ENCODE data around the gene FRMD4A.
"Not testable (repeated sequence)": the region's sequence is repeated elsewhere in the genome, so short reads cannot be mapped to it uniquely, and the experiment has no call there.

FRMD4A gene

DNA sequence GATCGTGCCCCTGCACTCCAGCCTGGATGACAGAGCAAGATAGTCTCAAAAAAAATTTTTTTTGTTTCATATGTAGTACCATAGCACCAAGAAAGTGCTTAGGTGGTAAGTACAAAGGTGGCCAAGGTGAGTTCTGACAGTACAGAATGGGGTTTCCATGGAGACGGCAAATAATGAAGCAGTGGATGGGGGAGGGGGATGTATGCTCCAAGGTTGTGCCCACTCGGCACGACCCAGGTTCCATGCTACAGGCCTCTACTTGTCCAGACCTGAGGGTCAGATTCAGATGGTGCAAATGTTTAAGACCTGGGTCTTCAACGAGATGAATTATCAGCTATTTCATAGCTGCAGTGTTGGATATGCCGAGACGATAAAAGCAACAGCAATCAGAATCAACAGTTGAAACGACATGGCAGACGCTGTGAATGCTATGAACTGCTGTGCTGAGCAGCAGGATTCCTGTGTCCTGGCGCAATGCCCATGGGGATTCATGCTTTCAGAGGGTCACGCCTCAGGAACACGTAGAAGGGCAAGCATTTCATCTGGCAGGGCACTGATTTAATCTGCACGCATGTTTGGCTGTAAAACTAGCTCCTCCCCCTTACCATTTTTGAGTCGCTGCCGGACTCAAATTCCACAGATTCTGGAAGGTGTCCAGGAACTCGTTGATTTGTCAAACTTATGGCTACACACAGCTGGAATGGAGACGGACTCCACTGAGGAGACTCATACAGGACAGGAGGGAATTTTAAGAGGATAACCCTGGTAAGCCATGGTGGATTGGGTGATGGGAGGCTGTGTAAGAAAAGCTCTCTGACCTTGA lies 256.5 kb downstream of the FRMD4A start:
- no peaks in the 10 kb centered on the region for H3K36me3 ChIP-seq (ENCODE audit: control insufficient read depth, insufficient read depth, low read length)
- no peaks in the 10 kb centered on the region for H3K27me3 ChIP-seq (replicated peaks; ENCODE audit: control insufficient read depth, insufficient read depth, low read length, poor library complexity, severe bottlenecking)
- no peak overlapping the region for H3K4me3 ChIP-seq (ENCODE audit: insufficient read depth, low read depth, low read length, poor library complexity, severe bottlenecking)
- H3K27ac ChIP-seq (ENCODE audit: insufficient read depth, low read length, poor library complexity, severe bottlenecking) = no peak overlapping the region
- H3K4me1 ChIP-seq (ENCODE audit: control insufficient read depth, insufficient read depth, low read length, poor library complexity, severe bottlenecking) = no peaks in the 10 kb centered on the region
- peaks cover 3% of the 10 kb centered on the region for H3K9me3 ChIP-seq (ENCODE audit: control insufficient read depth, low read length)
- DNase-seq = no peak

DNA sequence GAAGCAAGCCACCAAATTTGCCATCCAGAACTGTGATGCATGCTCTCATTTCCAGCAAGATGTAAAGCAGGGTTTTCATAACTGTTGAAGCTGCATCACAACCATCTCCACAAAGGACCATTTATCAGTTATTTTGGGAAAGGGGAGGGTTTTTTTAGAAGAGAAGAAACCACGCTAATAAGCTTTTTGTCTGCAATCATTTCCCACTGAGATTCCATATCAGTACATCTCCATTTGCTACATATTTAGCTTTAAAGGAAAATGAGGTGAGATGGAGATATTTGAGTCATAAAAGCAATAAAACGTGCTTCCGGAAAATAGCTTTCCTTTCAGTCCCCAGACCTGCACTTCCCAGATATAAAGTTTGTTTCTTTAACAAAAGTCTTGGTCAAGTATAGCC lies 258.2 kb downstream of the FRMD4A start:
- no peak for DNase-seq
- no peak overlapping the region for H3K4me3 ChIP-seq (ENCODE audit: insufficient read depth, low read depth, low read length, poor library complexity, severe bottlenecking)
- H3K27ac ChIP-seq (ENCODE audit: insufficient read depth, low read length, poor library complexity, severe bottlenecking) = no peak overlapping the region
- H3K36me3 ChIP-seq (ENCODE audit: control insufficient read depth, insufficient read depth, low read length) = no peaks in the 10 kb centered on the region
- no peaks in the 10 kb centered on the region for H3K27me3 ChIP-seq (replicated peaks; ENCODE audit: control insufficient read depth, insufficient read depth, low read length, poor library complexity, severe bottlenecking)
- no peaks in the 10 kb centered on the region for H3K4me1 ChIP-seq (ENCODE audit: control insufficient read depth, insufficient read depth, low read length, poor library complexity, severe bottlenecking)
- H3K9me3 ChIP-seq (ENCODE audit: control insufficient read depth, low read length) = no peaks in the 10 kb centered on the region

DNA sequence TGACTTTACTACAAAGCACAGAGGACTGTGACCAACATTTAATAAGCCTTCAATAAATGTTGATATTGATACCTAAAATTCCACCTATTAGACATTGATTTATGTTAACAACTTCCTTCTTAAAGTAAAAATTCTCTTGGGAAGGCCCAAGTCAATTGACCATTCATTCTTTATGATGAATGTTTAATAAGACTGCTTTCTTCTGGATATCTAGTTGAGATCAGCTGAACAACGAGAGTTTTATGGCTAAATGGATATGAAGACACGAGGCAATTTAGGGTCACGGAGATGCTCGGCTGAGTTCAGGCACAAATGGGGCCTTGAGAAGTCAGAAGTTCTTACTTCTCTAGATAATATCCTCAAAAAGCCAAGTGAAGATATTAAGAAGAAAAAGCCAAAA lies 258.8 kb downstream of the FRMD4A start:
- no peak overlapping the region for H3K4me3 ChIP-seq (ENCODE audit: insufficient read depth, low read depth, low read length, poor library complexity, severe bottlenecking)
- no peaks in the 10 kb centered on the region for H3K27me3 ChIP-seq (replicated peaks; ENCODE audit: control insufficient read depth, insufficient read depth, low read length, poor library complexity, severe bottlenecking)
- H3K9me3 ChIP-seq (ENCODE audit: control insufficient read depth, low read length) = no peaks in the 10 kb centered on the region
- no peaks in the 10 kb centered on the region for H3K4me1 ChIP-seq (ENCODE audit: control insufficient read depth, insufficient read depth, low read length, poor library complexity, severe bottlenecking)
- no peaks in the 10 kb centered on the region for H3K36me3 ChIP-seq (ENCODE audit: control insufficient read depth, insufficient read depth, low read length)
- H3K27ac ChIP-seq (ENCODE audit: insufficient read depth, low read length, poor library complexity, severe bottlenecking) = no peak overlapping the region
- DNase-seq = no peak

DNA sequence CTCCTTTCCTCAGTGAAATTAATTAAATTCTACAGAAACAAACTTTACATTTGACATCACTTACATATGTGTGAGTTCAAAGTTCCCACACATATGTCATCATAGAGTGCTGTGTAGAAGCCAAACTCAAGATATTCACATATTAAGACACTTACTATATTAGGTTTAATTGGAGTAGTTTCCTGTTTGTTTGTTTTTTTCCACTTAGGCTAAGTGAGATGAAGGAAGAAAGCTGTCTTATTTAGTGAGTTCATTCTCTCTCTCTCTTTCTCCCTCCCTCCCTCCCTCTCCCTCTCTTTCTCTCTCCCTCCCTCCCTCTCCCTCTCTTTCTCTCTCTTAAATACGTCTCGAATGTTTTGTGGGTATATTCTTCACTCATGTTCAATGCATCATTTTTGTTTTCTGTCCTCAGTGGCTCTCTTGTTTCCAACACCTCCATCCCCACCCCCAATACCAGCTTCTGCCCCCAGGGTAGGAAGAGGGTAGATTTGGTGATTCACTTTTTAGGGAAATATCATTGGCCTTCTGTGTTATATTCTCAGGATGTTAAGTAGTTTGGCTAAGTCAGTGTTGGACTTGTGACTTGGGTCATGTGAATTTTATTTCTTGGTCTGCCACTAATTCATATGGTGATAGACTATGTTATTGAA lies 262.0 kb downstream of the FRMD4A start:
- Histone ChIP-seq H3K27me3 (replicated peaks; ENCODE audit: control insufficient read depth, insufficient read depth, low read length, poor library complexity, severe bottlenecking) (no peaks in the 10 kb centered on the region), H3K36me3 (ENCODE audit: control insufficient read depth, insufficient read depth, low read length) (no peaks in the 10 kb centered on the region), H3K27ac (ENCODE audit: insufficient read depth, low read length, poor library complexity, severe bottlenecking) (no peak overlapping the region), H3K4me3 (ENCODE audit: insufficient read depth, low read depth, low read length, poor library complexity, severe bottlenecking) (no peak overlapping the region), H3K4me1 (ENCODE audit: control insufficient read depth, insufficient read depth, low read length, poor library complexity, severe bottlenecking) (no peaks in the 10 kb centered on the region), H3K9me3 (ENCODE audit: control insufficient read depth, low read length) (no peaks in the 10 kb centered on the region)
- no peak for DNase-seq

DNA sequence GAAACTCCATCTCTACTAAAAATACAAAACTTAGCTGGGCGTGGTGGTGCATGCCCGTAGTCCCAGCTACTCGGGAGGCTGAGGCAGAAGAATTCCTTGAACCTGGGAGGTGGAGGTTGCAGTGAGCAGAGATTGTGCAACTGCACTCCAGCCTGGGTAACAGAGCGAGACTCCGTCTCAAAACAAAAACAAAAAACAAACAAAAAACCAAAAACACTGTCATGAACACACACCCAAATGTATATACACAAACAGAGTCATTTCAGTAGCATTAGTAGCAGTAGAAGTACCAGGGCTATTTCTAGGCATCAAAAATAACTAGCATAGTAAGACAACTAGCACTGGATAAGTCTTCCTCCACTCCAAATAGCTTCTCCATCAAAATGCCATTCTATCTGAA lies 263.1 kb downstream of the FRMD4A start:
- not testable (repeated sequence) for H3K9me3 ChIP-seq (ENCODE audit: control insufficient read depth, low read length); DNase-seq; H3K36me3 ChIP-seq (ENCODE audit: control insufficient read depth, insufficient read depth, low read length); H3K27ac ChIP-seq (ENCODE audit: insufficient read depth, low read length, poor library complexity, severe bottlenecking); H3K4me1 ChIP-seq (ENCODE audit: control insufficient read depth, insufficient read depth, low read length, poor library complexity, severe bottlenecking); H3K4me3 ChIP-seq (ENCODE audit: insufficient read depth, low read depth, low read length, poor library complexity, severe bottlenecking); H3K27me3 ChIP-seq (replicated peaks; ENCODE audit: control insufficient read depth, insufficient read depth, low read length, poor library complexity, severe bottlenecking)

DNA sequence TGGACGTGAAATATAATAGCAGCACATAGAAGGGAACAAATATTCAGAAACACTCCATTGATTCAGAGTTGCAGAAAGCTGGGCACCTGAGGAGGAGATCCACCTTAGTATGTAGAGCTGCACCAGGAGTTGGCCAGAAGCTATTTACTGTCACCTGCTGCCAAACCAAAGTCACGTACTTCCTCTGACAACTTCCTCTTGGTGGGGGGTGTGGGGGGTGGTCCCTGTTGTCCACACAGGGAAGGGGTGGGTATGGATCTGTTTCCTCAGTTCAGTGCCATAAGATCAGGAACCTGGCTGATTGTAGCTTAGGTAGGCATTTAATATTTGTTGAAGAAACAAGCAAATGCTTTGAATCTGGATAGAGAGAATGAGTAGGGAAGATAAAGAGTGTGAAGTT lies 264.6 kb downstream of the FRMD4A start:
- Histone ChIP-seq H3K4me1 (ENCODE audit: control insufficient read depth, insufficient read depth, low read length, poor library complexity, severe bottlenecking) (no peaks in the 10 kb centered on the region), H3K4me3 (ENCODE audit: insufficient read depth, low read depth, low read length, poor library complexity, severe bottlenecking) (no peak overlapping the region), H3K36me3 (ENCODE audit: control insufficient read depth, insufficient read depth, low read length) (no peaks in the 10 kb centered on the region), H3K27ac (ENCODE audit: insufficient read depth, low read length, poor library complexity, severe bottlenecking) (no peak overlapping the region), H3K27me3 (replicated peaks; ENCODE audit: control insufficient read depth, insufficient read depth, low read length, poor library complexity, severe bottlenecking) (no peaks in the 10 kb centered on the region), H3K9me3 (ENCODE audit: control insufficient read depth, low read length) (no peaks in the 10 kb centered on the region)
- no peak for DNase-seq

DNA sequence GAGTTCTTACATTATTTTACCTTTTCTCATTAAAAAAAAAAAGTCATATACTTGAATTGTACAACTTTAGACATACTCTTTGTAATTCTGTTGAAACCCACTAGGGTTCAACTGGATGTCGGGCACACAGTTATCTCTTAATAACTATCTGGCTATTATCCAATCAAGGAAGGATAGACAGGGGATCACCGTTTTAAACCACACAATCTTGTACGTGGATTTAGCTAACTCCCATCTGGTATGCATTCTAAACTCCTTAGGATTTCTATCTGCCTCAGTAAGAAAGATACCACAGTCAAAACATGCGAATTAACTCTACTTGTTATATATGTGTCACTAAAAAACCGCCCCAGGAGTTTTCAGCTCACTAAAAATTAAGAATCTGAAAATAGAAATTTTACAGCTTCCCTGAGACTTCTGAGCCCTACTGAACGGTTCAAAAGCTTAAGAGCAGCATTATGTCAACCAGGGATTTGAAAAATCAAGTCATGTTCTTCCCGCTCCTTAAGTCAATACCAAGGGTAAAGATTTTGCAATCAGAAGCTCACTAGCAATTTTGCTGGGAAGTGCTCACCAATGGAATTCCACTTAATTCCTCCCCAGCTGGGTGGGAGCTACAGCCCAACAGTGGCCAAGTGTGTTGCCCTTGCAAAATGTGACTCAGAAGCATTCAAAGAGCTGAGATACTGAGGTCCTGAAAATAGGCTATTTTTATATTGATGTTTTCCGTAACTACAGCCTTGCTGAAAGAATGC lies 267.0 kb downstream of the FRMD4A start:
- Histone ChIP-seq H3K4me1 (ENCODE audit: control insufficient read depth, insufficient read depth, low read length, poor library complexity, severe bottlenecking) (no peaks in the 10 kb centered on the region), H3K27me3 (replicated peaks; ENCODE audit: control insufficient read depth, insufficient read depth, low read length, poor library complexity, severe bottlenecking) (no peaks in the 10 kb centered on the region), H3K27ac (ENCODE audit: insufficient read depth, low read length, poor library complexity, severe bottlenecking) (no peak overlapping the region), H3K9me3 (ENCODE audit: control insufficient read depth, low read length) (no peaks in the 10 kb centered on the region), H3K36me3 (ENCODE audit: control insufficient read depth, insufficient read depth, low read length) (no peaks in the 10 kb centered on the region), H3K4me3 (ENCODE audit: insufficient read depth, low read depth, low read length, poor library complexity, severe bottlenecking) (no peak overlapping the region)
- DNase-seq = no peak

DNA sequence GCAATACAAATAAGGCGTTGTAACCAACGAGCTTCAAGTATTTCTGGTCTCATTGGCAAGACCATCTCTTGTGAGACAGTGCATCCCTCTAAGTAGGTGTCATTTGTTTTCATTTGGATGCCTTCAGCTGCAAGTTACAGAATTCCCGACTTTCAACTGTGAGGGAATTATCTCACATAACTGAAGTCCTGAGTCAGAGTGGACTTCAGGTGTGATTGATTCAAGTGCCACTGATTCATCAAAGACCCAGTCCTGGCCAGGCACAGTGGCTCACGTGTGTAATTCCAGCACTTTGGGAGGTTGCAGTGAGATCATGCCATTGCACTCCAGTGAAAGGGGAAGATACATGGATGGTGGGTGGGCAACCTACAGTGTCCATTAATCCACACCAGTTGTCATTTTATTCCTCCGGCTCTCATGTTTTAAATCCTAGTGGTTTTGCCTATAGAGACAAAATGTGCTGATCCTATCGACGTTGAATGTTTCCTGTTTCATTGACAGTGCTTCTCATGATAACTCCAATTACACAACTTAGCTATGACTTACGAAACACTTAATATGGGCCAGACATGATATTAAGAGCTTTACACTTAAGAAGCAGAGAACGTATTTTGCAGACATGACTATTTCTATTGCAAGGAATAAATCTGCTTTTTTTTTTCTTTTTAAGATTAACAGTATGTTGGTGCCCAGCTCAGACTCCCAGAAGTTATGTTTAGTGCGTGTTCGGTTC lies 268.0 kb downstream of the FRMD4A start:
- H3K4me1 ChIP-seq (ENCODE audit: control insufficient read depth, insufficient read depth, low read length, poor library complexity, severe bottlenecking) = no peaks in the 10 kb centered on the region
- no peaks in the 10 kb centered on the region for H3K36me3 ChIP-seq (ENCODE audit: control insufficient read depth, insufficient read depth, low read length)
- DNase-seq = no peak
- no peak overlapping the region for H3K27ac ChIP-seq (ENCODE audit: insufficient read depth, low read length, poor library complexity, severe bottlenecking)
- H3K27me3 ChIP-seq (replicated peaks; ENCODE audit: control insufficient read depth, insufficient read depth, low read length, poor library complexity, severe bottlenecking) = no peaks in the 10 kb centered on the region
- H3K4me3 ChIP-seq (ENCODE audit: insufficient read depth, low read depth, low read length, poor library complexity, severe bottlenecking) = no peak overlapping the region
- no peaks in the 10 kb centered on the region for H3K9me3 ChIP-seq (ENCODE audit: control insufficient read depth, low read length)

DNA sequence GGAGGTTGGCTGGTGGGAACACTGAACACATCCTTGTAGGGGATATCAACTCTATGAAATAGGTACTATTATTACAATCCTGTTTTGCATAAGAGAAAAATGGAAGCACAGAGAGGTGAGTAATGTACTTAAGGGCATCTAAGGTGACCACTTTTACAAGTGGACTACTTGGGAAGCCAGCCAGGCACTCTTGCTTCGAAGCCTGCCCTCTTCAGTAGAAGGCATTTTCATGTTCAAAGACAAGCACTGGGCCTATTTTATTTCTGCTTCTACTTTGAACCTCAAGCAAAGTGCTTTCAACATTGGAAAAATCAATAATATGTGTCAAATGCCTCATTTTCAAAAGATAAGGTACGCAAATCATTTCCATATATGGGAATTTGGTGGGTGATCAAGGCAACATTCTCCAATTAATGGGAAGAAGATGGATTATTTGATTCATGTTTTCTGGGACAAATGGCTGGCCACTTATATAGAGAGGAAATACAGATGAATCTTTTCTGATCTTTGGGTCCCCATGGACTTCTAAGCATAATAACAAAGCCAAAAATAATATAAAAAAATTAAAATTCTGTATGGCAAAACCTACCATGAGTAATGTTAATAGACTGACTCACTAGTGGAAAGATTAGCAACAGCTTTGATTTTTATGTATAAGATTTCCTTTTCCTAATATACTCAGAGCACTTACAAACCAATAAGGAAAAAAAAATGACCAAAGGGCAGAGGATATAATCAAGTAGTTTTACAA lies 270.2 kb downstream of the FRMD4A start:
- Histone ChIP-seq H3K9me3 (ENCODE audit: control insufficient read depth, low read length) (no peaks in the 10 kb centered on the region), H3K27ac (ENCODE audit: insufficient read depth, low read length, poor library complexity, severe bottlenecking) (no peak overlapping the region), H3K4me3 (ENCODE audit: insufficient read depth, low read depth, low read length, poor library complexity, severe bottlenecking) (no peak overlapping the region), H3K27me3 (replicated peaks; ENCODE audit: control insufficient read depth, insufficient read depth, low read length, poor library complexity, severe bottlenecking) (no peaks in the 10 kb centered on the region), H3K36me3 (ENCODE audit: control insufficient read depth, insufficient read depth, low read length) (no peaks in the 10 kb centered on the region), H3K4me1 (ENCODE audit: control insufficient read depth, insufficient read depth, low read length, poor library complexity, severe bottlenecking) (no peaks in the 10 kb centered on the region)
- no peak for DNase-seq

All from effector memory CD4-positive, alpha-beta T cell (primary cell).